H1 (cell line): Measurements from ENCODE around the gene MYPN. TPM values are rescaled to one million over a fixed set of nuclear protein-coding genes. Genes with fewer than 3 reads are reported as not detected.

ENCODE experiments used
- RAD21 ChIP-seq, 2 experiments: IDR thresholded peaks in 1 of 2; conservative IDR thresholded peaks in 1 of 2; 2 replicates each; pipeline ENCODE4 v1.6.1; 2011; ENCODE audit warnings: low read depth in 2 of 2, low read length in 2 of 2, improper control_type of control experiment in 1 of 2, inconsistent platforms in 1 of 2, mild to moderate bottlenecking in 1 of 2, moderate library complexity in 1 of 2
- RBBP5 ChIP-seq: IDR thresholded peaks from 2 replicates; pipeline ENCODE4 v1.7.1; 2012; ENCODE audit warnings: low read depth, mild to moderate bottlenecking, inconsistent platforms, low read length, moderate library complexity, borderline replicate concordance
- RXRA ChIP-seq: IDR thresholded peaks from 2 replicates; pipeline ENCODE4 v1.6.1; 2011; ENCODE audit warnings: low read depth, mild to moderate bottlenecking, low read length, moderate library complexity; ENCODE audit not compliant: insufficient read depth
- TBP ChIP-seq: IDR thresholded peaks from 2 replicates; pipeline ENCODE4 v1.6.1; 2011; ENCODE audit warnings: low read depth, low read length, improper control_type of control experiment
- polyA plus RNA-seq, 7 experiments: library from polyadenylated mRNA; depleted of rRNA in 3 of 7; stranded (reverse) in 5 of 7; unstranded in 2 of 7; fragments of >200 nt in 5 of 7; fragments of 200-250 nt in 2 of 7; gene quantifications; 1 replicate in 5 of 7; 2 replicates in 1 of 7; 4 replicates in 1 of 7; pipeline versions ENCODE4 v1.2.1 to v1.2.3, GENCODE V29; 2011 to 2013; ENCODE audit warnings: missing spikeins in 2 of 7, mixed read lengths in 2 of 7
- total RNA-seq: library from RNA; stranded (reverse); fragmentation: NEBNext Ultra II Directional; extraction: Animal tissue kit (Norgen Biotek cat#: 25700); gene quantifications from 2 replicates; pipeline ENCODE4 v1.2.1, GENCODE V29; 2021

MYPN gene
- total and polyA plus RNA-seq, 2 of the 8 experiments (the other 6 are each of a cell fraction or from before 2014, with no cell fraction given), result not detected

DNA sequence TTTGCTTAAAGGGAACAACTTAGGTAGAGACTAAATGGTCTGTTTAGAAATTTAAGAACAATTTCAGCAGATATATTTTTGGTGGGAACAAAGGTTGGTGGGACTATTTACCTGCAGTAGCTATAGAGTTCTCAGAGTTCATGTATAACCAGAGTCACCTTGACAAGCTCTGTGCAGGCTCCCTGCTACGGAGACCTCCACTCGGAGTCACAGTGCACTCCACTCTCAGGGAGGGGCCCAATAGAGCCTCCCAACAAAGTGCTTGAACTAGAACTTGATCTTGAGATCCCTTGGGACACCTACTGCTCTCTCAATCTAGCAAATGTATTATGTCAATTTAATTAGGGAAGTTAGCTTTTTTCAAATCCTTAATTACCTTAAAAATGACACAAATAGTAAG is 2.3 kb downstream of the MYPN start (continued):
- TF ChIP-seq RBBP5 (no peak), RXRA (no peak), TBP (no peak), RAD21 (IDR thresholded peaks at IDR 0.05 in 1 of 2, conservative IDR thresholded peaks at IDR 0.05 in 1 of 2; ENCODE audit: low read depth in 2 of 2, low read length in 2 of 2) (no peak)
